Activated CD8-positive, alpha-beta memory T cell treated with anti-CD3 and anti-CD28 coated beads for 4 hours (primary cell): ENCODE data around the gene GPBAR1.

Experiments
- DNase-seq, 2 donors: peaks; one replicate each; pipeline ENCODE4 v3.0.0-alpha.2; 2020; ENCODE audit warnings: low read depth in 2 of 2

Gene GPBAR1

GRCh38 chr2:218286570-218287459, 26.0 kb downstream of the GPBAR1 start:
- DNase-seq: peak; percentile 64 to 75

- no peak for DNase-seq
Measured at GRCh38 chr2:218289639-218290315, 29.0 kb downstream of the GPBAR1 start.

GRCh38 chr2:218290316-218291261, 29.8 kb downstream of the GPBAR1 start:
- no peak for DNase-seq

GRCh38 chr2:218291318-218292047, 30.7 kb downstream of the GPBAR1 start:
- no peak for DNase-seq

GRCh38 chr2:218292048-218293014, 31.5 kb downstream of the GPBAR1 start, which contains the start of gene TMBIM1:
Gene TMBIM1, minus strand, starts transcription at chr2:218292503. Its CDS starts 10,362 bp downstream, at chr2:218282141.
- DNase-seq: peak; percentile 45 to 53

GRCh38 chr2:218293715-218294429, 33.1 kb downstream of the GPBAR1 start:
- DNase-seq: no peak

- DNase-seq: no peak
Measured at GRCh38 chr2:218294430-218295022, 33.7 kb downstream of the GPBAR1 start.

- no peak for DNase-seq
Measured at GRCh38 chr2:218295029-218295428, 34.2 kb downstream of the GPBAR1 start.

GRCh38 chr2:218296200-218296599, 35.4 kb downstream of the GPBAR1 start:
- DNase-seq: no peak

GRCh38 chr2:218296847-218297246, 36.0 kb downstream of the GPBAR1 start:
- no peak for DNase-seq

GRCh38 chr2:218298314-218298875, 37.6 kb downstream of the GPBAR1 start:
- DNase-seq: no peak

- DNase-seq: no peak
Measured at GRCh38 chr2:218300141-218300540, 39.3 kb downstream of the GPBAR1 start.

GRCh38 chr2:218301176-218301819, 40.5 kb downstream of the GPBAR1 start:
- peak; percentile 79 to 80 for DNase-seq

GRCh38 chr2:218305383-218305782, 44.6 kb downstream of the GPBAR1 start:
- DNase-seq: no peak

- DNase-seq: no peak
Measured at GRCh38 chr2:218306184-218306920, 45.5 kb downstream of the GPBAR1 start.

- DNase-seq: no peak
Measured at GRCh38 chr2:218307415-218308090, 46.7 kb downstream of the GPBAR1 start.
